Body of pancreas (tissue), 4 donors: Measurements from ENCODE around the gene DUSP14.

Source experiments
- CTCF ChIP-seq, 7 experiments: fragments of 450-650 bp in 4 of 7; fragments of 200-600 bp in 3 of 7; sonication (generic) in 3 of 7; IDR thresholded peaks; one replicate each; pipeline ENCODE4 v1.5.1; 2016 to 2019; ENCODE audit warnings: antibody characterized with exemption in 7 of 7
- POLR2A ChIP-seq, 3 donors: fragments of 450-650 bp; IDR thresholded peaks; one replicate each; pipeline ENCODE4 v1.6.1; 2016; ENCODE audit warnings: antibody characterized with exemption in 3 of 3, mild to moderate bottlenecking in 2 of 3

- no peak for TF ChIP-seq CTCF (IDR thresholded peaks at IDR 0.05)
- TF ChIP-seq POLR2A (IDR thresholded peaks at IDR 0.05) = no peak
These were observed 1.2 kb downstream of the DUSP14 start for GRCh38 chr17:37490638-37491614.
